Lower lobe of right lung (tissue), 2 donors: ENCODE data around the gene TRMT1. TPM values are rescaled to one million over a fixed set of nuclear protein-coding genes. Genes with fewer than 3 reads are reported as not detected.

Experiments used
- ATAC-seq, 2 donors: fragments of 200-7000 bp; cut with Tn5 transposase; one replicate each; pipeline ENCODE4 v1.9.1; 2020 to 2022; ENCODE audit warnings: mild to moderate bottlenecking in 2 of 2, moderate library complexity in 2 of 2
- DNase-seq: peaks from one replicate; pipeline ENCODE4 v3.0.0-alpha.2; 2020
- H3K27ac ChIP-seq: fragments of 200-600 bp; one replicate; pipeline ENCODE4 v1.8.0; 2022
- H3K27me3 ChIP-seq: fragments of 200-600 bp; one replicate; pipeline ENCODE4 v1.8.0; 2022; ENCODE audit warnings: low read depth
- H3K36me3 ChIP-seq: fragments of 200-600 bp; one replicate; pipeline ENCODE4 v1.8.0; 2022; ENCODE audit warnings: mild to moderate bottlenecking
- H3K4me1 ChIP-seq: fragments of 200-600 bp; one replicate; pipeline ENCODE4 v1.8.0; 2022
- H3K4me3 ChIP-seq: fragments of 200-600 bp; one replicate; pipeline ENCODE4 v1.8.0; 2022; ENCODE audit warnings: mild to moderate bottlenecking
- H3K9me3 ChIP-seq: fragments of 200-600 bp; one replicate; pipeline ENCODE4 v1.8.0; 2022
- intact Hi-C: fragments of 100-400 bp; cut with DNase I; formaldehyde crosslinking; loops from one replicate; pipeline ENCODE4 v1.11.0; 2022
- total RNA-seq: library from RNA; stranded (reverse); fragmentation: NEBNext Ultra II Directional; extraction: Animal tissue kit (Norgen Biotek cat#: 25700); gene quantifications from one replicate; pipeline ENCODE4 v1.2.1, GENCODE V29; 2021
- TF ChIP-seq, protein P1 (sequence below): fragments of 200-600 bp; IDR thresholded peaks from one replicate; pipeline ENCODE4 v1.8.0; 2022; ENCODE audit warnings: antibody characterized with exemption, mild to moderate bottlenecking
- donor health status: DM: no; HTN: yes; CAD: no; lungs with severe emphysema.

Gene TRMT1
- total RNA-seq, 1 donor from 2014 or later: 29.3 TPM

DNA sequence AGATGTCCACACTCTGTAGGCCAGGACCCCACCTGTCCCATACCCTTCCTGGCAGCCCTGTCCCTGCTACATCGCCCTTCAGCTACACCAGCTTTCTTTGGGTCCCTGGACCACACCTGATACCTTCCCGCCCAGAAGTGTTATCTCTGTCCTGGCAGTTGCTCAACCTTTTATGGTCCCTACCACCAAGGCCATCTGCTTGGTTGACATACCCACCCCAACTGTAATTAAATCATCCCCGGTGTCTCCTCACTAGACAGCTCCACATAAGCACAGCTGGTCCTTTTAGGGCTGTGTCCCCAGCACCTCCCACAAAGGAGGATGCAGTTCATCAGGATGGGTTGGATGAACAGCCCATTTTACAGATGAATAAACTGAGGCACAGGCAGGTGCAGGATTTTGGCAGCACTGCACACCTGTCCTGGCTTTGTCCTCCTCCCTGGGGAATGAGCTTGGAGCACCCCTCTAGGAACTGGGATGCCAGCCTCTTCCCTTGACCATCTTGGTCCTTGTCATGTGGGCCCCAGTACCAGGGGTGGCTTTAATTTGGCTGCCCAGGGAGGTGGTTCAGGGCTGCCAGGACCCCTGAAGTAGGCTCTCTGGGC, 14.4 kb upstream of the TRMT1 start:
- Histone ChIP-seq H3K4me1 (peaks cover 17% of the 10 kb centered on the region), H3K9me3 (no peaks in the 10 kb centered on the region), H3K27me3 (no peaks in the 10 kb centered on the region), H3K4me3 (no peak overlapping the region), H3K27ac (no peak overlapping the region), H3K36me3 (peaks cover 21% of the 10 kb centered on the region)
- no peak for ATAC-seq
- no peak for DNase-seq
- TF ChIP-seq, protein P1, sequence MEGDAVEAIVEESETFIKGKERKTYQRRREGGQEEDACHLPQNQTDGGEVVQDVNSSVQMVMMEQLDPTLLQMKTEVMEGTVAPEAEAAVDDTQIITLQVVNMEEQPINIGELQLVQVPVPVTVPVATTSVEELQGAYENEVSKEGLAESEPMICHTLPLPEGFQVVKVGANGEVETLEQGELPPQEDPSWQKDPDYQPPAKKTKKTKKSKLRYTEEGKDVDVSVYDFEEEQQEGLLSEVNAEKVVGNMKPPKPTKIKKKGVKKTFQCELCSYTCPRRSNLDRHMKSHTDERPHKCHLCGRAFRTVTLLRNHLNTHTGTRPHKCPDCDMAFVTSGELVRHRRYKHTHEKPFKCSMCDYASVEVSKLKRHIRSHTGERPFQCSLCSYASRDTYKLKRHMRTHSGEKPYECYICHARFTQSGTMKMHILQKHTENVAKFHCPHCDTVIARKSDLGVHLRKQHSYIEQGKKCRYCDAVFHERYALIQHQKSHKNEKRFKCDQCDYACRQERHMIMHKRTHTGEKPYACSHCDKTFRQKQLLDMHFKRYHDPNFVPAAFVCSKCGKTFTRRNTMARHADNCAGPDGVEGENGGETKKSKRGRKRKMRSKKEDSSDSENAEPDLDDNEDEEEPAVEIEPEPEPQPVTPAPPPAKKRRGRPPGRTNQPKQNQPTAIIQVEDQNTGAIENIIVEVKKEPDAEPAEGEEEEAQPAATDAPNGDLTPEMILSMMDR: no peak
- intact Hi-C loops: no loop called here

DNA sequence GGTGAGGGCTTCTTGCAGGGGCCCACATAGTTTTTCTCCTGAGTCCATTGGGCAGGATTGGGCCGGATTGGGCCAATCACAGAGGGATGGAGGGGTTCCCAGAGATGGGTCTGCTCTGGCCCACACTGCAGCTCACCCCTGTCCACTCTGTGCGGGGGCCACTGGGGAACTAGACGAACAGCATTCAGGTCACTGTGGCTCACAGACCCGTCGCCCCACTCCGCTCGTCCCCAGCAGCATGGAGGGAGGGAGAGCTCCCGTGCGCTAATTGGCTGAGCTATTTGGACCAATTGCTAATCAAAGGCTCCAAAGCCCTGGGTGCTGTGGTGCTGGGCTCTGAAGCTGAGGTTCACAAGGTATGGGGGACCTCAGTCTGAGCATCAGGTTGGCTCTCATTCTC, 12.8 kb upstream of the TRMT1 start:
- no peak for DNase-seq
- H3K36me3 ChIP-seq: peaks cover 8% of the 10 kb centered on the region
- no peak for ATAC-seq
- H3K4me1 ChIP-seq: peaks cover 8% of the 10 kb centered on the region
- H3K9me3 ChIP-seq: no peaks in the 10 kb centered on the region
- no peak overlapping the region for H3K4me3 ChIP-seq
- no peaks in the 10 kb centered on the region for H3K27me3 ChIP-seq
- TF ChIP-seq, protein P1: no peak
- H3K27ac ChIP-seq: no peak overlapping the region
- intact Hi-C loops: no loop called here

DNA sequence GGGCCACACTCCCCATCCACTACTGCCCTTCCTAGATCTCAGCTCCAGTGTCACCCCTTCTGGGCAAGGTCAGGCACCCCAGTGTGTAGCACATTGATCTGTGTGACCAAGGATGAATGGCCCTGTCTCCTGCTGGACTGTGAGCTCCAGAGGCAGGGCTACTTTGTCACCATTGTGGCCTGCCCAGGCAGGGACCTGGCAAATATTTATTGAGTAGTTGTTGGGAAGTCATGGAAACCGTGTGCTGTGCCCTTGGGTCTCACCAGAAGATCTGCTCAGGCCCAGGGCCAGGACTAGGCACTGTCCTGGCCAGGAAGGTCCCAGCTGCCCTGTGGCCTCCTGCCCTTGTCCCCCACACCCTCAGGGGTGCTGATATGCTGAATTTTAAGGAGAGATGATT, 12.0 kb upstream of the TRMT1 start:
- H3K9me3 ChIP-seq: no peaks in the 10 kb centered on the region
- no peak overlapping the region for H3K4me3 ChIP-seq
- TF ChIP-seq, protein P1: no peak
- ATAC-seq: peak in 1 of 2 donors; percentile 39
- intact Hi-C loops: no loop called here
- no peaks in the 10 kb centered on the region for H3K27me3 ChIP-seq
- peaks cover 8% of the 10 kb centered on the region for H3K4me1 ChIP-seq
- no peak for DNase-seq
- peaks cover 8% of the 10 kb centered on the region for H3K36me3 ChIP-seq
- H3K27ac ChIP-seq: no peak overlapping the region

DNA sequence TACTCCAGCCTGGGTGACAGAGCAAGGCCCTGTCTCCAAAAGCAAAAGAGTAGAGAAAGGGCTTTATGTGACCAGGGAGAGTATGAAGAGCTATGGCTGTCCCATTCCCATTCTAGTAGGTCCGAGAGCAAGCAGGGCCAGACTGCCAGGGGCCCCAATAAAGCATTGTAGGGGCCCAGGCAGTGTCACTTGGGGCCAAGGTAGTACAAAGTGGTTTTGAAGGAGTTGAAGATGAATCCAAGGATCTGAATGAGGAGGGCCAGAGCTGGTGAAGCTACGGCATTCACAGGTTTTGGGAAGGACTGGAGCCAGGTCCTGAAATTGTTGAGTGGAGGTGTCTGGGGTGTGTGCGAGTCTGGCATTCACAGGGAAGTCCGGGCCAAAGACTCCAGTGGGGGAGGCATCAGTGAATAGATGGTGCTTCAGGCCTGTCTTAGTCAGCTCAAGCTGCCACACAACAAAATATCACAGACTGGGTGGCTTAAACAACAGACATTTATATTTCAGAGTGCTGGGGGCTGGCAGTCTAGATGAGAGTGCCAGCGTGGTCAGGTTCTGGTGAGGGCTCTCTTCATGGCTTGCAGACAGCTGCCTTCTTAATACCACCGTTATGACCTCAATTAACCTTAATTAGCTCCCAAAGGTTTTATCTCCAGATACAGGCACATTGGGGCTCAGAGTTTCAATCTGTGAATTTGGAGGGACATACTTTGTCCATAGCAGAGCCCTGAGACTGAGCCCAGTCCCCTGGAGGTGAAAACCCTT, 11.5 kb upstream of the TRMT1 start:
- ATAC-seq: no peak
- Histone ChIP-seq H3K9me3 (no peaks in the 10 kb centered on the region), H3K4me3 (no peak overlapping the region), H3K4me1 (peaks cover 5% of the 10 kb centered on the region), H3K27ac (no peak overlapping the region), H3K27me3 (no peaks in the 10 kb centered on the region), H3K36me3 (peaks cover 8% of the 10 kb centered on the region)
- no peak for DNase-seq
- intact Hi-C loops: no loop called here
- TF ChIP-seq, protein P1: no peak

DNA sequence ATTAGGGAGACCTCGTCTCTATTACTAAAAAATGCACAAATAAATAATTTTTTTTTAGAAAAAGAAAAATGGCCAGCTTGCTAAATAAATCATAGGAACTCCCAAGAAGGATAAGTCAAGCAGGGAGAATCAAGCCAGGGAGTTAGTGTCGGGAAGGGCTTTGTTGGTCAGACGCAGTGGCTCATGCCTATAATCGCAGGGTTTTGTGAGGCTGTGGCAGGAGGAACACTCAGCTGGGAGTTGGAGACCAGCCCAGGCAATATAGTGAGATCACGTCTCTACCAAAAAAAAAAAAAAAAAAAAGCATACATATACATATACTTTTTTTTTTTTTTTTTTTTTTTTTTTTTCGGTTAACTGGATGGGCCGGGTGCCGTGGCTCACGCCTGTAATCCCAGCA, 10.5 kb upstream of the TRMT1 start:
- TF ChIP-seq, protein P1: no peak
- DNase-seq: no peak
- no peaks in the 10 kb centered on the region for H3K9me3 ChIP-seq
- H3K4me3 ChIP-seq: no peak overlapping the region
- no peak overlapping the region for H3K27ac ChIP-seq
- H3K27me3 ChIP-seq: no peaks in the 10 kb centered on the region
- intact Hi-C loops: no loop called here
- no peak for ATAC-seq
- H3K36me3 ChIP-seq: peaks cover 11% of the 10 kb centered on the region
- H3K4me1 ChIP-seq: no peaks in the 10 kb centered on the region
